ENCODE results near the gene CACTIN. TPM values are rescaled to one million over a fixed set of nuclear protein-coding genes. Genes with fewer than 3 reads are reported as not detected.

The CACTIN gene
- total RNA-seq, 1 experiment from 2014 or later, result 36.3 TPM

DNA sequence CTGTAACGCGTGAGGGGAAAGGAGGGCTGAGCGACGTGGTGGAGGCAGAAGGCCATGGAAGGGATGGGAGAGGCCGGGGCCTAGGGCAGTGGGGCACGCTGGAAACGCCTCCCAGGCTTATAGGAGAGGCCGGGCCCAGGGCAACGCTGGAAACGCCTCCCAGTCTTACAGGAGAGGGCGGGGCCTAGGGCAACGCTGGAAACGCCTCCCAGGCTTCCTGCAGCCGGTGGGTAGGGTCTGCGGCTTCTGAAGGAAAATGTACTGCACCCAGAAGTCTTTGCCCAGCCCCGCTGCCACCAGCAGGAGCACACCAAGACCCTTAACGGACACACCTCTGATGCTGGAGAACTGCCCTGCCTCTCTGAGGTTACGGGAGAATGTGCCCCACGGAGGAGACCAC lies 9.1 kb downstream of the CACTIN start:
- no peak overlapping the region for H3K27ac ChIP-seq (ENCODE audit: low read depth, low read length, poor library complexity, severe bottlenecking)
- ChIA-PET POLR2A (ENCODE audit: low non-redundant PET) (no interaction called here), CTCF (no interaction called here)
- no TSS peak for BruUV-seq (replicated peaks)
- no peak overlapping the region for H3K4me3 ChIP-seq (ENCODE audit: low read depth, low read length, poor library complexity, severe bottlenecking)
- TF ChIP-seq EZH2 (IDR thresholded peaks at IDR 0.05; ENCODE audit: borderline replicate concordance, low read depth, low read length, poor library complexity, severe bottlenecking), result no peak
- TF ChIP-seq, protein P1, sequence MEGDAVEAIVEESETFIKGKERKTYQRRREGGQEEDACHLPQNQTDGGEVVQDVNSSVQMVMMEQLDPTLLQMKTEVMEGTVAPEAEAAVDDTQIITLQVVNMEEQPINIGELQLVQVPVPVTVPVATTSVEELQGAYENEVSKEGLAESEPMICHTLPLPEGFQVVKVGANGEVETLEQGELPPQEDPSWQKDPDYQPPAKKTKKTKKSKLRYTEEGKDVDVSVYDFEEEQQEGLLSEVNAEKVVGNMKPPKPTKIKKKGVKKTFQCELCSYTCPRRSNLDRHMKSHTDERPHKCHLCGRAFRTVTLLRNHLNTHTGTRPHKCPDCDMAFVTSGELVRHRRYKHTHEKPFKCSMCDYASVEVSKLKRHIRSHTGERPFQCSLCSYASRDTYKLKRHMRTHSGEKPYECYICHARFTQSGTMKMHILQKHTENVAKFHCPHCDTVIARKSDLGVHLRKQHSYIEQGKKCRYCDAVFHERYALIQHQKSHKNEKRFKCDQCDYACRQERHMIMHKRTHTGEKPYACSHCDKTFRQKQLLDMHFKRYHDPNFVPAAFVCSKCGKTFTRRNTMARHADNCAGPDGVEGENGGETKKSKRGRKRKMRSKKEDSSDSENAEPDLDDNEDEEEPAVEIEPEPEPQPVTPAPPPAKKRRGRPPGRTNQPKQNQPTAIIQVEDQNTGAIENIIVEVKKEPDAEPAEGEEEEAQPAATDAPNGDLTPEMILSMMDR (conservative IDR thresholded peaks at IDR 0.05; ENCODE audit: low read depth, low read length), result no peak
- H3K9me3 ChIP-seq (ENCODE audit: low read depth, low read length, poor library complexity, severe bottlenecking), result no peaks in the 10 kb centered on the region
- H3K27me3 ChIP-seq (replicated peaks; ENCODE audit: insufficient read depth, low read depth, low read length, poor library complexity), result no peaks in the 10 kb centered on the region
- DNase-seq (ENCODE audit: low spot score), result no peak
- intact Hi-C loops (cut with micrococcal nuclease; ENCODE audit: unreplicated experiment), result loop anchor here (5.0 kb wide), 1 partner anchor 290 kb away; no protein-coding TSS in a partner anchor
- peaks cover 2% of the 10 kb centered on the region for H3K36me3 ChIP-seq (ENCODE audit: insufficient read depth, low read length, poor library complexity, severe bottlenecking)
- H3K4me1 ChIP-seq (ENCODE audit: insufficient read depth, low read length, poor library complexity, severe bottlenecking), result no peaks in the 10 kb centered on the region

DNA sequence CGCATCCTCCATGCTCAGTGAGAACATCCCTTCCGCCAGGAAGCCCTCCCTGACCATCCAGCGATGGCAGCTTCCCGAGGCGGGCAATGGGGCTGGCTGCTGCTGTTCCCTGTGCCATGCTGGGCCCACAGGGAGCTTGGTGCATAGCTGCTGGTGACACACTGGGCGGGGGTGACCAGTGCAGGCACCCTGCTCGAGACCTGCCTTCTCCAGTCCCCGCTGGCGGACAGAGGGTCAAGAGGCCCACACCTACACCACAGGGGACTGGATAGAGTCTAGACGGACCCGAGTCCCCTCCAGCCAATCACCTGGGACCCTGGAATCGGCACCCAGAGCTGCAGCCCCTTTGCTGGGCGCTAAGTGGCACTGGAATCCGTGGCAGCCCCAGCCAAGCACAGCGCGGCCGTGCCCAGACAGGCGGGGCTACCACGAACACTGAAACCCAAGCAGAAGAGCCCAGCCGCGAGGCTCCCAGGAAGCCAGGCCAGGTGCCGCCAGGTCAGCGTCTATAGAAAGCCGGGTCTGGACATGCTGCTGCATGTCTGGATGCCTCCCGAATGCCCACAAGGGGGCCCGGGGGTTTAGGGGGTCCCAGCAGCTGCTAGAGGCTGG lies 11.0 kb downstream of the CACTIN start:
- no peak overlapping the region for H3K27ac ChIP-seq (ENCODE audit: low read depth, low read length, poor library complexity, severe bottlenecking)
- CTCF ChIA-PET, result no interaction called here
- H3K9me3 ChIP-seq (ENCODE audit: low read depth, low read length, poor library complexity, severe bottlenecking), result no peaks in the 10 kb centered on the region
- no peak overlapping the region for H3K4me3 ChIP-seq (ENCODE audit: low read depth, low read length, poor library complexity, severe bottlenecking)
- H3K27me3 ChIP-seq (replicated peaks; ENCODE audit: insufficient read depth, low read depth, low read length, poor library complexity), result no peaks in the 10 kb centered on the region
- TF ChIP-seq EZH2 (IDR thresholded peaks at IDR 0.05; ENCODE audit: borderline replicate concordance, low read depth, low read length, poor library complexity, severe bottlenecking), result no peak
- TF ChIP-seq, protein P1 (conservative IDR thresholded peaks at IDR 0.05; ENCODE audit: low read depth, low read length), result no peak
- peaks cover 8% of the 10 kb centered on the region for H3K36me3 ChIP-seq (ENCODE audit: insufficient read depth, low read length, poor library complexity, severe bottlenecking)
- POLR2A ChIA-PET (ENCODE audit: low non-redundant PET), result no interaction called here
- intact Hi-C loops (cut with micrococcal nuclease; ENCODE audit: unreplicated experiment), result loop anchor here (5.0 kb wide), 1 partner anchor 288 kb away; no protein-coding TSS in a partner anchor
- H3K4me1 ChIP-seq (ENCODE audit: insufficient read depth, low read length, poor library complexity, severe bottlenecking), result no peaks in the 10 kb centered on the region
- DNase-seq (ENCODE audit: low spot score), result no peak
- BruUV-seq (replicated peaks), result no TSS peak

DNA sequence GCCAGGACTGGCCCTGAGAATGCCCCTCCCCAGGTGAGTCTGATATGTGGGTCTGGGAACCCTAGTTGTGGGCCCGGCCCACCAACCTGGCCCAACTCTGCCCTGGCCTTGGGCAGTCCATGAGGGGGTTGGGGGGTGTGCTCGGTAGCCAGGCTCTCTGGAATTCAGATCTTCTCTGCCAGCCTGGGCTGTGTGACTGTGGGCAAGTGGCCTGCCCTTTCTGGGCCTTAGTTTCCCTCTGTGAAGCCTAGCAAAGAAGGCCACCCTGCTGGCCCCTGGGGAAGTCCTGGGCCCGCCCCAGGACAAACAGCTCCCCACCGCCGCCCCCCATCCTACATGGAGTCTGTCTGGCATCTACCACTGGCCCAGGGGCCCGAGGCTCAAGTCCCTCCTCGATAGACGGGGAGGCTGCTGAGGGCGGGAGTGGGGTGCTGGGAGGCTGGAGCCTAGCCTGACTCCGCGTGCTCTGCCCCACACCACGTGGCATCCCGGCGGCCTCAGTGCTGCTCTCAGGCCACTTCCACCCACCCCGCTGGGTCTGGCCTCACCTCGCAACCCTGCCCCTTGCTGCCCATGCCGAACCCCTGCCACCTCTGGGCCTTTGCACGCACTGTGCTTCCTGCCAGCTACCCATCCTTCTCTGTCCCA lies 11.6 kb downstream of the CACTIN start:
- ChIA-PET POLR2A (ENCODE audit: low non-redundant PET) (no interaction called here), CTCF (no interaction called here)
- H3K4me3 ChIP-seq (ENCODE audit: low read depth, low read length, poor library complexity, severe bottlenecking), result no peak overlapping the region
- H3K27me3 ChIP-seq (replicated peaks; ENCODE audit: insufficient read depth, low read depth, low read length, poor library complexity), result no peaks in the 10 kb centered on the region
- H3K4me1 ChIP-seq (ENCODE audit: insufficient read depth, low read length, poor library complexity, severe bottlenecking), result no peaks in the 10 kb centered on the region
- peaks cover 8% of the 10 kb centered on the region for H3K36me3 ChIP-seq (ENCODE audit: insufficient read depth, low read length, poor library complexity, severe bottlenecking)
- no peaks in the 10 kb centered on the region for H3K9me3 ChIP-seq (ENCODE audit: low read depth, low read length, poor library complexity, severe bottlenecking)
- no peak overlapping the region for H3K27ac ChIP-seq (ENCODE audit: low read depth, low read length, poor library complexity, severe bottlenecking)
- no TSS peak for BruUV-seq (replicated peaks)
- DNase-seq (ENCODE audit: low spot score), result no peak
- TF ChIP-seq, protein P1 (conservative IDR thresholded peaks at IDR 0.05; ENCODE audit: low read depth, low read length), result no peak
- no peak for TF ChIP-seq EZH2 (IDR thresholded peaks at IDR 0.05; ENCODE audit: borderline replicate concordance, low read depth, low read length, poor library complexity, severe bottlenecking)
- intact Hi-C loops (cut with micrococcal nuclease; ENCODE audit: unreplicated experiment), result loop anchor here (5.0 kb wide), 1 partner anchor 288 kb away; no protein-coding TSS in a partner anchor

All from A673 (cell line).